Fibroblast of mammary gland (primary cell): ENCODE measurements around the gene USH2A.

Experiments used
- DNase-seq: peaks from one replicate; pipeline ENCODE4 v3.0.0-alpha.2; 2010; ENCODE audit warnings: low read depth
- H3K4me3 ChIP-seq: 2 replicates; pipeline ENCODE4 v1.5.1; 2011; ENCODE audit warnings: low read depth, mild to moderate bottlenecking, low read length, moderate library complexity; ENCODE audit not compliant: control insufficient read depth
- CTCF ChIP-seq: conservative IDR thresholded peaks from 2 replicates; pipeline ENCODE4 v1.5.1; 2011; ENCODE audit warnings: low read depth, low read length, inconsistent platforms; ENCODE audit not compliant: control insufficient read depth, insufficient read depth

USH2A gene

GRCh38 chr1:216073793-216074595, 349.3 kb downstream of the USH2A start:
- DNase-seq: no peak
- no peak overlapping the region for H3K4me3 ChIP-seq
- TF ChIP-seq CTCF: no peak

- no peak for DNase-seq
- no peak overlapping the region for H3K4me3 ChIP-seq
- TF ChIP-seq CTCF: no peak
These were observed 352.0 kb downstream of the USH2A start for GRCh38 chr1:216071262-216071661.

GRCh38 chr1:216064643-216065042, 358.6 kb downstream of the USH2A start:
- TF ChIP-seq CTCF: no peak
- H3K4me3 ChIP-seq: no peak overlapping the region
- no peak for DNase-seq

GRCh38 chr1:216057947-216058346, 365.3 kb downstream of the USH2A start:
- H3K4me3 ChIP-seq: no peak overlapping the region
- DNase-seq: no peak
- TF ChIP-seq CTCF: no peak

- peak; percentile 7 for DNase-seq
- no peak for TF ChIP-seq CTCF
- no peak overlapping the region for H3K4me3 ChIP-seq
These were observed 366.2 kb downstream of the USH2A start for GRCh38 chr1:216057063-216057462.

- no peak overlapping the region for H3K4me3 ChIP-seq
- no peak for DNase-seq
- no peak for TF ChIP-seq CTCF
These were observed 368.2 kb downstream of the USH2A start for GRCh38 chr1:216055004-216055403.
